Measurements from ENCODE around the gene PTPA. TPM values are rescaled to one million over a fixed set of nuclear protein-coding genes. Genes with fewer than 3 reads are reported as not detected.

The PTPA gene
- total RNA-seq, 1 donor from 2014 or later, result 143 TPM

DNA sequence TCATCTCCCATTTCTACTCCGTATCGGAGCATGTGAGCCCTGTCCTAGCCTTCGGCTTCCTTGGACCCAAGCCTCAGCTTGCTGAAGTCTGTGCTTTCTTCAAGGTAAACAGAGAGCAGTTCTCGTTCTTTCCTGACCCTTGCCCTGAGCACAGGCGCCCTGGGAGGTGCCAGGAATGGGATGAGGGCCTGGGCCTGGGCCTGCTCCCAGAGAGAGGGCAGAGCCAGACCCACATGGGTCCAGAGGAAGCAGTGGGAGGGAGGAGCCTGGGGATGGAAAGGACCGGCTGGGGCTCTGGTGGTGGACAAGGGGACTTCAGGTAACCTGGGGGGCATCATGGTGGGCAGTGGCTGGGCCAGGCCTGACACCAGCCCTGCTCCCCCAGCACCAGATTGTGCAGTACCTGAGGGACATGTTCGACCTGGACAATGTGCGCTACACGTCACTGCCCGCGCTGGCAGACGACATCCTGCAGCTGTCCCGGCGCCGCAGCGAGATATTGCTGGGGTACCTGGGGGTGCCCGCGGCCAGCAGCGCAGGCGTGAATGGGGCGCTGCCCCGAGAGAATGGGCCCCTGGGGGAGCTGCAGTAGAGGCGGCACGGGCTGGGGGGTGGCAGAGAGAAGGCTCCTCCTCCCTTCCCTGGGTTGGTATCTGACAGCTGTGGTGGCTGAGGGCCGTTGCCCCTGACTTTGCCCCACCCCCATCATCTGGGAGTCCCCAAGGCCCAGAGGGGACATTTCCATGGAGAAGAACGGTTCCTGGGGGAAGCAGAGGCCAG lies 41.2 kb upstream of the PTPA start:
- no peak overlapping the region for H3K4me3 Mint-ChIP-seq (ENCODE audit: unreplicated experiment)
- H3K27me3 Mint-ChIP-seq (ENCODE audit: low read depth), result no peaks in the 10 kb centered on the region
- TF ChIP-seq, protein P1, sequence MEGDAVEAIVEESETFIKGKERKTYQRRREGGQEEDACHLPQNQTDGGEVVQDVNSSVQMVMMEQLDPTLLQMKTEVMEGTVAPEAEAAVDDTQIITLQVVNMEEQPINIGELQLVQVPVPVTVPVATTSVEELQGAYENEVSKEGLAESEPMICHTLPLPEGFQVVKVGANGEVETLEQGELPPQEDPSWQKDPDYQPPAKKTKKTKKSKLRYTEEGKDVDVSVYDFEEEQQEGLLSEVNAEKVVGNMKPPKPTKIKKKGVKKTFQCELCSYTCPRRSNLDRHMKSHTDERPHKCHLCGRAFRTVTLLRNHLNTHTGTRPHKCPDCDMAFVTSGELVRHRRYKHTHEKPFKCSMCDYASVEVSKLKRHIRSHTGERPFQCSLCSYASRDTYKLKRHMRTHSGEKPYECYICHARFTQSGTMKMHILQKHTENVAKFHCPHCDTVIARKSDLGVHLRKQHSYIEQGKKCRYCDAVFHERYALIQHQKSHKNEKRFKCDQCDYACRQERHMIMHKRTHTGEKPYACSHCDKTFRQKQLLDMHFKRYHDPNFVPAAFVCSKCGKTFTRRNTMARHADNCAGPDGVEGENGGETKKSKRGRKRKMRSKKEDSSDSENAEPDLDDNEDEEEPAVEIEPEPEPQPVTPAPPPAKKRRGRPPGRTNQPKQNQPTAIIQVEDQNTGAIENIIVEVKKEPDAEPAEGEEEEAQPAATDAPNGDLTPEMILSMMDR (IDR thresholded peaks at IDR 0.05), result no peak
- H3K4me1 Mint-ChIP-seq (ENCODE audit: low read depth), result no peaks in the 10 kb centered on the region
- H3K27ac Mint-ChIP-seq (ENCODE audit: unreplicated experiment), result no peak overlapping the region
- DNase-seq (ENCODE audit: low spot score), result no peak
- no peaks in the 10 kb centered on the region for H3K9me3 Mint-ChIP-seq (ENCODE audit: low read depth)
- H3K36me3 Mint-ChIP-seq (ENCODE audit: low read depth), result peaks cover 4% of the 10 kb centered on the region

DNA sequence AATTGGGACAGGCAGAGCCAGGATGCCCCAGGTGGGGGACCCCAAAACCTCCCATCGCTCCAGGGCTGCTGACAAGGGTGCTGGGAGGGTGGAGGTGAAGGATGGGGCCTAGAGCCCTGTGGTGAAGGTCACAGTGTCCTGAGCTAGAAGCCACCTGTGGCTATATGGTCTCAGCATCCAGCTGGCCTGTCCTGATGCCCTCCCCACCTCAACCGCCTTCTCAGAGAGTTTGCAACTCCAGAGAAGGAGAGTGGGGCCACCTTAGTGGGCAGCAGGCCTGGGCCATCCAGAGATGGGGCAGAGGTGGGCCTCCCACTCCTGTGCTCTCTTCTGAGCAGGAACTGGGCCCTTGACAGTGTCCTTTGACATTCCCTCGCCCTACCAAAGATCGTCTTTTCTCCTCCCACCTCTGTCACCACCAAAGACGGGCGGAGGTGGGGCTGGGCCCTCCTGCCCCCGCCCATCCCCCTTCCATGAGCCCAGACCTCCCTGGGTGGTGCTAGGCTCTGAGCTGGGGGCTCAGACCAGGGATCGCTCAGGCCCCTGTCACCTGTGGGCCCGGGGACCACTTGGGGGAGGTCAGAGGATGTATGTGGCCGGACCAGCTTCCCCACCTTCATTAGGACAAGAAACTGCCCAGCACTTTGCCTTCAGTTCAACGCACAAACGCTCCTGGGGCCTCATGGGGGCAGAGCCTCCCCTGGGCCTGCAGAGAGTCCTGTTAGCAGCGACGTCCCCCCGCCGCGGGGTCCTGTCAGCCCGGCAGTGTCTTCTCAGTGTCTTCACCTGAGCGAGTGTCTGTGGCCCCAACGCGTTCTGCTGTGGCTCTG lies 40.3 kb upstream of the PTPA start:
- TF ChIP-seq, protein P1 (IDR thresholded peaks at IDR 0.05), result no peak
- peaks cover 4% of the 10 kb centered on the region for H3K4me1 Mint-ChIP-seq (ENCODE audit: low read depth)

DNA sequence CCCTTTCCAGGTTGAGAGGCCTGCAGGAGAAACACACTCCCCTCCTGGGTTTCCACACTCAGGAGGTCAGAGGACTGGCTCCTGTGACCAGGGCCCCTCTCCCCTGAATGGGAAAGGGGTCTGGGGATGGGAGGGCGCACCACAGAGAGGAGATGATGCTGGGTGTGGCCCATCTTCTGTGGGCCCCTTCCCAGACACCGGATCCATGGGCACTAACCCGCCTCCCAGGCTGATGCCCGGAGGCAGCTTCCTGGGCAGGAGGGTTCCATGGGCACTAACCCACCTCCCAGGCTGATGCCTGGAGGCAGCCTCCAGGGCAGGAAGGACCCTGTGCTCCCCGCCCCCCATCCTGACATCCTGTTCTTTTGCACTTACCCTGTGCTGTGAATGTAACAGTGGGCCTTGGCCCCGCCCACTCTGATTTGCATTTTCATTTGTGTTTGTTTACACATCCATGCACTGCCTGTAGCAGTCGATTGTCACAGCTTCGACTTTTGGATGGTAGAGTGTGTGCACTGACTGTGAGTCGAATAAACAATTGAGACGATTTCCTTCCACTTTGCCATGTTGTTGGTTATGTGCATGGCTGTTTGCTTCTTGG lies 39.6 kb upstream of the PTPA start:
- Mint-ChIP-seq H3K36me3 (ENCODE audit: low read depth) (peaks cover 4% of the 10 kb centered on the region), H3K9me3 (ENCODE audit: low read depth) (no peaks in the 10 kb centered on the region), H3K27ac (ENCODE audit: unreplicated experiment) (no peak overlapping the region), H3K27me3 (ENCODE audit: low read depth) (no peaks in the 10 kb centered on the region), H3K4me3 (ENCODE audit: unreplicated experiment) (no peak overlapping the region), H3K4me1 (ENCODE audit: low read depth) (peaks cover 4% of the 10 kb centered on the region)
- DNase-seq (ENCODE audit: low spot score), result no peak
- TF ChIP-seq, protein P1 (IDR thresholded peaks at IDR 0.05), result no peak

More for the DNA sequence above, 40.3 kb upstream of the PTPA start:
- no peak for DNase-seq (ENCODE audit: low spot score)
- H3K27ac Mint-ChIP-seq (ENCODE audit: unreplicated experiment), result no peak overlapping the region
- peaks cover 4% of the 10 kb centered on the region for H3K36me3 Mint-ChIP-seq (ENCODE audit: low read depth)
- no peak overlapping the region for H3K4me3 Mint-ChIP-seq (ENCODE audit: unreplicated experiment)
- no peaks in the 10 kb centered on the region for H3K9me3 Mint-ChIP-seq (ENCODE audit: low read depth)
- no peaks in the 10 kb centered on the region for H3K27me3 Mint-ChIP-seq (ENCODE audit: low read depth)

- Mint-ChIP-seq H3K4me3 (ENCODE audit: unreplicated experiment) (no peak overlapping the region), H3K9me3 (ENCODE audit: low read depth) (no peaks in the 10 kb centered on the region), H3K36me3 (ENCODE audit: low read depth) (peaks cover 4% of the 10 kb centered on the region), H3K27me3 (ENCODE audit: low read depth) (no peaks in the 10 kb centered on the region), H3K27ac (ENCODE audit: unreplicated experiment) (no peak overlapping the region), H3K4me1 (ENCODE audit: low read depth) (peaks cover 4% of the 10 kb centered on the region)
- no peak for DNase-seq (ENCODE audit: low spot score)
- TF ChIP-seq, protein P1 (IDR thresholded peaks at IDR 0.05), result no peak
Observed at GRCh38 chr9:129072171-129072570, 39.0 kb upstream of the PTPA start.

DNA sequence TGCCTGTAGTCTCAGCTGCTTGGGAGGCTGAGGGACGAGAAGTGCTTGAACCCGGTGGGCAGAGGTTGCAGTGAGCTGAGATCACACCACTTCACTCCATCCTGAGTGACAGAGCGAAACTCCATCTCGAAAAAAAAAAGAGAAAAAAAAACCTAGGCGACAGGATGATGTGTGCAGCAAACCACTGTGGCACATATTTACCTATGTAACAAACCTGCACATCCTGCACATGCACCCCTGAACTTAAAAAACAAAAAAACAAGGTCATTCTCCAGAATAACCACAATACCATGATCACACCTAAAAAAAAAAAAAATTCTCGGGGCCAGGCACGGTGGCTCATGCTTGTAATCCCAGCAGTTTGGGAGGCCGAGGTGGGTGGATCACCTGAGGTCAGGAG lies 37.8 kb upstream of the PTPA start:
- Mint-ChIP-seq H3K9me3 (ENCODE audit: low read depth) (no peaks in the 10 kb centered on the region), H3K4me1 (ENCODE audit: low read depth) (peaks cover 4% of the 10 kb centered on the region), H3K36me3 (ENCODE audit: low read depth) (peaks cover 3% of the 10 kb centered on the region), H3K27ac (ENCODE audit: unreplicated experiment) (no peak overlapping the region), H3K27me3 (ENCODE audit: low read depth) (no peaks in the 10 kb centered on the region), H3K4me3 (ENCODE audit: unreplicated experiment) (no peak overlapping the region)
- DNase-seq (ENCODE audit: low spot score), result no peak
- TF ChIP-seq, protein P1 (IDR thresholded peaks at IDR 0.05), result no peak

All from chondrocyte (in vitro differentiated cells).